Cardiac fibroblast (primary cell): ENCODE data around the gene DMBT1.

Experiments
- DNase-seq, 2 donors: peaks; one replicate each; pipeline versions ENCODE4 v3.0.0 to v3.0.0-alpha.2; 2010; ENCODE audit warnings: low read depth in 2 of 2
- H3K4me3 ChIP-seq, 2 donors: replicated peaks in 1 of 2; 1 replicate in 1 of 2; 2 replicates in 1 of 2; pipeline ENCODE4 v1.5.1; 2011; ENCODE audit warnings: low read depth in 2 of 2, low read length in 2 of 2, mild to moderate bottlenecking in 2 of 2, moderate library complexity in 1 of 2
- TF ChIP-seq, protein P1 (sequence below): IDR thresholded peaks from one replicate; pipeline ENCODE4 v1.5.1; 2011; ENCODE audit warnings: low read depth, mild to moderate bottlenecking, low read length, inconsistent platforms

The DMBT1 gene

DNA sequence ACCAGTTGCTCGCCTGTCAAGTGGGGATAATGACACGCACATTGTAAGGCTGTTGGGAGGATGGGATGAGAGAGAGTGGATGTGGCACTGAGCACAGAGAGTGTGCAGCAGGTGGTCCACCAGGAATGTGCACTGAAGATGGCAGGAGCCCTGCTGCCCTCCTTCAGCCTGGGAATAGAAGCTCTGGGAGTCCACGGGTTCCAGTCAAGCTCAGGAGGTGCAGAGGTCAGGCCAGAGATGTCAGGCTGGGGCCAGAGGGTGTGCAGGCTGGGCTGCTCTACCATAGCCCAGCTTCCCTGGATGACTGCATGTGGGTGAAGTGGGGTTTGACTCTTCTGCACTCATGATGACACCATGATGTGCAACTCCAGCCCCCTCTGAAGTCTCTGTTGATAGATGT lies 80.4 kb downstream of the DMBT1 start:
- TF ChIP-seq, protein P1, sequence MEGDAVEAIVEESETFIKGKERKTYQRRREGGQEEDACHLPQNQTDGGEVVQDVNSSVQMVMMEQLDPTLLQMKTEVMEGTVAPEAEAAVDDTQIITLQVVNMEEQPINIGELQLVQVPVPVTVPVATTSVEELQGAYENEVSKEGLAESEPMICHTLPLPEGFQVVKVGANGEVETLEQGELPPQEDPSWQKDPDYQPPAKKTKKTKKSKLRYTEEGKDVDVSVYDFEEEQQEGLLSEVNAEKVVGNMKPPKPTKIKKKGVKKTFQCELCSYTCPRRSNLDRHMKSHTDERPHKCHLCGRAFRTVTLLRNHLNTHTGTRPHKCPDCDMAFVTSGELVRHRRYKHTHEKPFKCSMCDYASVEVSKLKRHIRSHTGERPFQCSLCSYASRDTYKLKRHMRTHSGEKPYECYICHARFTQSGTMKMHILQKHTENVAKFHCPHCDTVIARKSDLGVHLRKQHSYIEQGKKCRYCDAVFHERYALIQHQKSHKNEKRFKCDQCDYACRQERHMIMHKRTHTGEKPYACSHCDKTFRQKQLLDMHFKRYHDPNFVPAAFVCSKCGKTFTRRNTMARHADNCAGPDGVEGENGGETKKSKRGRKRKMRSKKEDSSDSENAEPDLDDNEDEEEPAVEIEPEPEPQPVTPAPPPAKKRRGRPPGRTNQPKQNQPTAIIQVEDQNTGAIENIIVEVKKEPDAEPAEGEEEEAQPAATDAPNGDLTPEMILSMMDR = no peak
- H3K4me3 ChIP-seq = no peak overlapping the region
- DNase-seq = no peak

DNA sequence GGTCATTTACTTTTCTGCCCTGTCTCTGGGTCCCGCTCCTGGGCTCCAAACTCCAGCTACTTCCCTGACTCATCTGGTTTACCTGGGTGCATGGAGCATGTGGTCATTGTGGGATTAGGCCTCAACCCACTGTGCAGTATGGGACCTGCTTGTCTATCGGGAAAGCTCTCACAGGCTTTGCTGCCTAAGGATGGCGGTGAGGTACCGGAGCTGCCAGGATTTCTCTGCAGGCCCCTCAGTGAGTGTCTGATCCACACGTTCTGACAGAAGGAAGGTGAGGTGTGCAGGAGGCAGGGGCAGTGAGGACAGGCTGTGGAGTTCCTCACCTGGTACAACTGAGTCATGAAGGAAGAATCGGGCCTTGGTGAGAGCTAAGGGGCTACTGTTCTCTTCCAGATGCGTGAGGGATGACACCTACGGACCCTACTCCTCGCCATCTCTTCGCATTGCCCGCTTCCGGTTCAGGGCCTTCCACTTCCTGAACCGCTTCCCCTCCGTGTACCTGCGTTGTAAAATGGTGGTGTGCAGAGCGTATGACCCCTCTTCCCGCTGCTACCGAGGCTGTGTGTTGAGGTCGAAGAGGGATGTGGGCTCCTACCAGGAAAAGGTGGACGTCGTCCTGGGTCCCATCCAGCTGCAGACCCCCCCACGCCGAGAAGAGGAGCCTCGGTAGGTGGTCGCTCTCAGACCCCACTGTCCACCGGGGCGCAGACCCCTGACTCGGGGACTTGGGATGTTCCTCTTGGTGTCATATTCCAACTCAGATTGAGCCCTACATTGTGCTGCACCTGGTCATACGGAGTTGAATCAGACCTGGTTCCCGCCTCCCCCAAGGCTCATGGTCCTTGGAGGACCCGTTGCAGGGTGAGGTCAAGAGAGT lies 82.4 kb downstream of the DMBT1 start:
- no peak overlapping the region for H3K4me3 ChIP-seq
- no peak for DNase-seq
- TF ChIP-seq, protein P1 = no peak

- no peak overlapping the region for H3K4me3 ChIP-seq
- DNase-seq = no peak
- TF ChIP-seq, protein P1 = no peak
Measured at GRCh38 chr10:122643931-122644534, 83.5 kb downstream of the DMBT1 start.

- no peak overlapping the region for H3K4me3 ChIP-seq
Measured at GRCh38 chr10:122646511-122647382, 86.2 kb downstream of the DMBT1 start.

DNA sequence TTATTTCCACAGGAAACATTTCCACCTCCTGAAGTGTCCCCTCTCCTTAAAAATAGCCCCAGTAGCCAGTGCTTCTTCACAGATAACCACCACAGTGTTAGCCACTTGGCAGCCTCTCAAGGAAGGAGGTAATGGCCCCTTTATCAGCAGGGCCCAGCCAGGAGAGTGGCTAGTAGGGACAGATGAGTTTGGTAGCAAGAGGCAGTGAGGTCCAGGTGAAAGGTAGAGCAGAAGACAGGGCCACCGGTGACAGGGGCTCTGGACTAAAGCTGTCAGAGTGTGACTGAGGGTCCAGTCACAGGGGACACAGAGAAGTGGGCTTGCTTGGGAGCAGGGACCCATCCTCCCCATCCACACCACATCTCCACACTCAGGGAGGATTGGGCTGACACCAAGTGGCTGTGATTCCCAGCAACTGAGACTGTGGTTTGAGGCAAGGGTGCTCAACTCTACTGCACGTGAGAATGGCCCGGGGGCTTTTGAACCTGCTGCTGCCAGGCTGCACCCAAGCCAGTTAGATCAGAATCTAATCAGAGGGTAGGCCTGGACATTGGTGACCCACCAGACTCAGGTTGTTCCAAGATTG lies 86.9 kb downstream of the DMBT1 start:
- no peak for DNase-seq
- H3K4me3 ChIP-seq = no peak overlapping the region
- TF ChIP-seq, protein P1 = no peak

More at GRCh38 chr10:122646511-122647382, 86.2 kb downstream of the DMBT1 start:
- TF ChIP-seq, protein P1 = no peak
- no peak for DNase-seq
